Cardiac fibroblast (primary cell): ENCODE data around the gene PPARG.
"Not testable (repeated sequence)": the region's sequence is repeated elsewhere in the genome, so short reads cannot be mapped to it uniquely, and the experiment has no call there.

Experiments used
- DNase-seq, 2 donors: peaks; one replicate each; pipeline versions ENCODE4 v3.0.0 to v3.0.0-alpha.2; 2010; ENCODE audit warnings: low read depth in 2 of 2
- H3K4me3 ChIP-seq, 2 donors: replicated peaks in 1 of 2; 1 replicate in 1 of 2; 2 replicates in 1 of 2; pipeline ENCODE4 v1.5.1; 2011; ENCODE audit warnings: low read depth in 2 of 2, low read length in 2 of 2, mild to moderate bottlenecking in 2 of 2, moderate library complexity in 1 of 2
- CTCF ChIP-seq: IDR thresholded peaks from one replicate; pipeline ENCODE4 v1.5.1; 2011; ENCODE audit warnings: low read depth, mild to moderate bottlenecking, low read length, inconsistent platforms

PPARG gene

GRCh38 chr3:12279591-12280326, 9.1 kb upstream of the PPARG start:
- no peak for TF ChIP-seq CTCF
- no peak for DNase-seq
- no peak overlapping the region for H3K4me3 ChIP-seq

- TF ChIP-seq CTCF: no peak
- no peak overlapping the region for H3K4me3 ChIP-seq
- no peak for DNase-seq
These were observed 8.5 kb upstream of the PPARG start for GRCh38 chr3:12280357-12280806.

GRCh38 chr3:12284591-12284990, 4.3 kb upstream of the PPARG start:
- no peak for DNase-seq
- no peak for TF ChIP-seq CTCF
- H3K4me3 ChIP-seq: no peak overlapping the region

- H3K4me3 ChIP-seq: no peak overlapping the region
- no peak for DNase-seq
- TF ChIP-seq CTCF: no peak
These were observed 3.8 kb upstream of the PPARG start for GRCh38 chr3:12285003-12285555.

GRCh38 chr3:12285779-12286178, 3.1 kb upstream of the PPARG start:
- not testable (repeated sequence) for H3K4me3 ChIP-seq, DNase-seq

- no peak overlapping the region for H3K4me3 ChIP-seq
- no peak for DNase-seq
- no peak for TF ChIP-seq CTCF
These were observed 2.4 kb upstream of the PPARG start for GRCh38 chr3:12286504-12286903.

GRCh38 chr3:12286927-12287726, 1.7 kb upstream of the PPARG start:
- H3K4me3 ChIP-seq: peak overlapping the region; percentile 48 to 53
- DNase-seq: peak; percentile 21 to 29
- peak; percentile 27 for TF ChIP-seq CTCF
